ENCODE measurements around the gene ZNF420. TPM values are rescaled to one million over a fixed set of nuclear protein-coding genes. Genes with fewer than 3 reads are reported as not detected.
"Not testable (repeated sequence)": the region's sequence is repeated elsewhere in the genome, so short reads cannot be mapped to it uniquely, and the experiment has no call there.

The ZNF420 gene
- total RNA-seq, 2 donors from 2014 or later, result 6.3 to 6.7 TPM

GRCh38 chr19:37082307-37082706 lies 4.1 kb downstream of the ZNF420 start:
- Histone ChIP-seq H3K4me1 (no peaks in the 10 kb centered on the region), H3K27me3 (no peaks in the 10 kb centered on the region), H3K4me3 (no peak overlapping the region), H3K9me3 (no peaks in the 10 kb centered on the region), H3K9ac (ENCODE audit: low read depth in 2 of 2, low read length in 2 of 2) (no peak overlapping the region), H3K27ac (no peak overlapping the region), H3K36me3 (no peaks in the 10 kb centered on the region)
- intact Hi-C loops (cut with DNase I), result no loop called here
- no peak for TF ChIP-seq CTCF (IDR thresholded peaks at IDR 0.05)
- DNase-seq, result no peak

GRCh38 chr19:37087110-37087509 lies 8.9 kb downstream of the ZNF420 start:
- H3K9me3 ChIP-seq, result no peaks in the 10 kb centered on the region
- no peak overlapping the region for H3K4me3 ChIP-seq
- H3K36me3 ChIP-seq, result no peaks in the 10 kb centered on the region
- no peak for DNase-seq
- TF ChIP-seq CTCF (IDR thresholded peaks at IDR 0.05), result no peak
- intact Hi-C loops (cut with DNase I), result no loop called here
- no peak overlapping the region for H3K27ac ChIP-seq
- H3K4me1 ChIP-seq, result no peaks in the 10 kb centered on the region
- H3K9ac ChIP-seq (ENCODE audit: low read depth in 2 of 2, low read length in 2 of 2), result no peak overlapping the region
- H3K27me3 ChIP-seq, result no peaks in the 10 kb centered on the region

GRCh38 chr19:37095859-37096258 lies 17.6 kb downstream of the ZNF420 start:
- Histone ChIP-seq H3K36me3 (no peaks in the 10 kb centered on the region), H3K4me3 (no peak overlapping the region), H3K9me3 (peaks cover 3% of the 10 kb centered on the region), H3K9ac (ENCODE audit: low read depth in 2 of 2, low read length in 2 of 2) (no peak overlapping the region), H3K4me1 (no peaks in the 10 kb centered on the region), H3K27me3 (no peaks in the 10 kb centered on the region), H3K27ac (no peak overlapping the region)
- no peak for TF ChIP-seq CTCF (IDR thresholded peaks at IDR 0.05)
- DNase-seq, result no peak
- intact Hi-C loops (cut with DNase I), result no loop called here

GRCh38 chr19:37098570-37098969 lies 20.3 kb downstream of the ZNF420 start:
- H3K9ac ChIP-seq (ENCODE audit: low read depth in 2 of 2, low read length in 2 of 2), result no peak overlapping the region
- no peak for DNase-seq
- no peak overlapping the region for H3K27ac ChIP-seq
- no peak overlapping the region for H3K4me3 ChIP-seq
- H3K9me3 ChIP-seq, result peaks cover 3% of the 10 kb centered on the region
- H3K36me3 ChIP-seq, result no peaks in the 10 kb centered on the region
- no peaks in the 10 kb centered on the region for H3K4me1 ChIP-seq
- TF ChIP-seq CTCF (IDR thresholded peaks at IDR 0.05), result no peak
- intact Hi-C loops (cut with DNase I), result no loop called here
- no peaks in the 10 kb centered on the region for H3K27me3 ChIP-seq

- H3K27ac ChIP-seq; H3K4me3 ChIP-seq; H3K27me3 ChIP-seq; H3K9me3 ChIP-seq; H3K9ac ChIP-seq (ENCODE audit: low read depth in 2 of 2, low read length in 2 of 2); H3K36me3 ChIP-seq; intact Hi-C loops (cut with DNase I); DNase-seq; H3K4me1 ChIP-seq: not testable (repeated sequence)
These were observed 25.9 kb downstream of the ZNF420 start for GRCh38 chr19:37104135-37104534.

- H3K36me3 ChIP-seq; H3K4me3 ChIP-seq; H3K9ac ChIP-seq (ENCODE audit: low read depth in 2 of 2, low read length in 2 of 2); intact Hi-C loops (cut with DNase I); DNase-seq; H3K27me3 ChIP-seq; H3K27ac ChIP-seq; H3K4me1 ChIP-seq; H3K9me3 ChIP-seq: not testable (repeated sequence)
These were observed 33.5 kb downstream of the ZNF420 start for GRCh38 chr19:37111753-37112152.

- no peak overlapping the region for H3K27ac ChIP-seq
These were observed 35.8 kb downstream of the ZNF420 start for GRCh38 chr19:37114001-37114400.

GRCh38 chr19:37122093-37122492 lies 43.9 kb downstream of the ZNF420 start:
- H3K4me3 ChIP-seq; DNase-seq; H3K9ac ChIP-seq (ENCODE audit: low read depth in 2 of 2, low read length in 2 of 2); H3K27me3 ChIP-seq; H3K27ac ChIP-seq; H3K4me1 ChIP-seq; H3K36me3 ChIP-seq; intact Hi-C loops (cut with DNase I); H3K9me3 ChIP-seq: not testable (repeated sequence)

More at GRCh38 chr19:37114001-37114400, 35.8 kb downstream of the ZNF420 start:
- intact Hi-C loops (cut with DNase I), result no loop called here
- Histone ChIP-seq H3K9me3 (no peaks in the 10 kb centered on the region), H3K4me1 (no peaks in the 10 kb centered on the region), H3K4me3 (no peak overlapping the region), H3K36me3 (no peaks in the 10 kb centered on the region), H3K9ac (ENCODE audit: low read depth in 2 of 2, low read length in 2 of 2) (no peak overlapping the region), H3K27me3 (no peaks in the 10 kb centered on the region)
- DNase-seq, result no peak
- no peak for TF ChIP-seq CTCF (IDR thresholded peaks at IDR 0.05)
